ENCODE data around the gene SFXN4. TPM values are rescaled to one million over a fixed set of nuclear protein-coding genes. Genes with fewer than 3 reads are reported as not detected.
"Not testable (repeated sequence)": the region's sequence is repeated elsewhere in the genome, so short reads cannot be mapped to it uniquely, and the experiment has no call there.

Gene SFXN4
- total RNA-seq, 2 donors from 2014 or later, result 10.8 to 13.5 TPM

DNA sequence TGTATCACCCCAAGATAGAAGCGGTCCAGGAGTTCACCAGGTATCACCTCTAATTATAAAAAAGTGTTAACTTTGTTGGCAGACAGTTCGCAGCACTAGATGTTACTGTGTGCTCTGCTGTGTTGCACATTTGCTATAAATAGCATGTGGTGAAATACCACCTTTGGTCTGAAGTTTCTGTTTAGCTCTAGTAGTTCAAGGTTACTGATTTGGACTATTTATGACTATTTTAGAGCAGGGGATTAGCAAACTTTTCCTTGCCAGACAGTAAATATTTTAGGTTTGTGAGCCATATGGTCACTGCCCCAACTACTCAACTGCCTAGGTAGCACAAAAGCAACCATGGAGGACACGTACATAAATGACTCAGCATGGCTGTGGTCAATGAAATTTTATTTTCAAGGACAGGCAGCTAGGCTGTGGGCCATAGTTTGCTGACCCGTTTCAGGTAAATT is 45.1 kb downstream of the SFXN4 start:
- intact Hi-C loops (cut with DNase I), result no loop called here
- no peak for DNase-seq (ENCODE audit: low spot score)

- no peak for DNase-seq (ENCODE audit: low spot score)
- intact Hi-C loops (cut with DNase I), result no loop called here
Measured at GRCh38 chr10:119119400-119119799, 46.1 kb downstream of the SFXN4 start.

DNA sequence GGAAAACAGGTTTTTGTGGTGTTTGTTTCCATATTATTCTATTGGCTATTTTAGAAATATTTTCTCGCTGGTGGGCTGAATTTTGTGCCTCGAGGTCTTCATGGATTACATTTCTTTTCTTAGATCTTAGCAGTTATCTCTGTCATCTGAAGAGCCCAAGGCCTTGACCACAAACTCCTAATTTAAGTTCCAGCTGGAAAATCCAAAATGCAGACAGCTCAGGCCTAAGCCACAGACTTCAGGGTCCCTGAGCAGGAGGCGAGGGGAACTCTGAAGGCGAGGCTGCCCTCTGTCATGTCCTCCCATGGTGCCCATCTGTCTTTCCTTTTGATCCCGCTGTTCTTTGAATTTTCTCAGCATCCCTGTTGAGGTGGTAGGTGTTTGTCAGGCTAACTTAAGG is 47.3 kb downstream of the SFXN4 start:
- intact Hi-C loops (cut with DNase I), result no loop called here
- DNase-seq (ENCODE audit: low spot score), result no peak

GRCh38 chr10:119116326-119116951 is 49.1 kb downstream of the SFXN4 start:
- intact Hi-C loops (cut with DNase I), result no loop called here
- no peak for DNase-seq (ENCODE audit: low spot score)

- no peak for DNase-seq (ENCODE audit: low spot score)
Measured at GRCh38 chr10:119115926-119116325, 49.6 kb downstream of the SFXN4 start.

GRCh38 chr10:119113751-119114732 is 51.5 kb downstream of the SFXN4 start:
- intact Hi-C loops (cut with DNase I), result no loop called here
- DNase-seq (ENCODE audit: low spot score), result no peak

More at GRCh38 chr10:119115926-119116325, 49.6 kb downstream of the SFXN4 start:
- intact Hi-C loops (cut with DNase I), result no loop called here

GRCh38 chr10:119112056-119112455 is 53.5 kb downstream of the SFXN4 start:
- DNase-seq (ENCODE audit: low spot score), result no peak
- intact Hi-C loops (cut with DNase I), result no loop called here

GRCh38 chr10:119107771-119108170 is 57.7 kb downstream of the SFXN4 start:
- intact Hi-C loops (cut with DNase I); DNase-seq (ENCODE audit: low spot score): not testable (repeated sequence)

- DNase-seq (ENCODE audit: low spot score); intact Hi-C loops (cut with DNase I): not testable (repeated sequence)
Measured at GRCh38 chr10:119107106-119107505, 58.4 kb downstream of the SFXN4 start.

DNA sequence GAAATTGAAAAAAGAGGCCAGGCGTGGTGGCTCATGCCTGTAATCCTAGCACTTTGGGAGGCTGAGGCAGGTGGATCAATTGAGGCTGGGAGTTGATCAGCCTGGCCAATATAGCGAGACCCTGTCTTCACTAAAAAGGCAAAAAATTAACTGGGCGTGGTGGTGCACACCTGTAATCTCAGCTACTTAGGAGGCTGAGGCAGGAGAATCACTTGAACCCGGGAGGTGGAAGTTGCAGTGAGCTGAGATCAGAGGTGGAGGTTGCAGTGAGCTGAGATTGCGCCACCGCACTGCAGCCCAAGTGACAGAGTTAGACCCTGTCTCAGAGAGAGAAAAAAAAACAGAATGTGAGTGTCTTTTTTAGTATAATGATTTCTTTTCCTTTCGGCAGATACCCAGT is 59.6 kb downstream of the SFXN4 start:
- intact Hi-C loops (cut with DNase I), result not testable (repeated sequence)
- peak; percentile 48 for DNase-seq (ENCODE audit: low spot score)

GRCh38 chr10:119105155-119105554 is 60.4 kb downstream of the SFXN4 start:
- intact Hi-C loops (cut with DNase I), result no loop called here

GRCh38 chr10:119104654-119105015 is 60.9 kb downstream of the SFXN4 start:
- intact Hi-C loops (cut with DNase I), result no loop called here
- DNase-seq (ENCODE audit: low spot score), result peak; percentile 78

More at GRCh38 chr10:119105155-119105554, 60.4 kb downstream of the SFXN4 start:
- DNase-seq (ENCODE audit: low spot score), result no peak

DNA sequence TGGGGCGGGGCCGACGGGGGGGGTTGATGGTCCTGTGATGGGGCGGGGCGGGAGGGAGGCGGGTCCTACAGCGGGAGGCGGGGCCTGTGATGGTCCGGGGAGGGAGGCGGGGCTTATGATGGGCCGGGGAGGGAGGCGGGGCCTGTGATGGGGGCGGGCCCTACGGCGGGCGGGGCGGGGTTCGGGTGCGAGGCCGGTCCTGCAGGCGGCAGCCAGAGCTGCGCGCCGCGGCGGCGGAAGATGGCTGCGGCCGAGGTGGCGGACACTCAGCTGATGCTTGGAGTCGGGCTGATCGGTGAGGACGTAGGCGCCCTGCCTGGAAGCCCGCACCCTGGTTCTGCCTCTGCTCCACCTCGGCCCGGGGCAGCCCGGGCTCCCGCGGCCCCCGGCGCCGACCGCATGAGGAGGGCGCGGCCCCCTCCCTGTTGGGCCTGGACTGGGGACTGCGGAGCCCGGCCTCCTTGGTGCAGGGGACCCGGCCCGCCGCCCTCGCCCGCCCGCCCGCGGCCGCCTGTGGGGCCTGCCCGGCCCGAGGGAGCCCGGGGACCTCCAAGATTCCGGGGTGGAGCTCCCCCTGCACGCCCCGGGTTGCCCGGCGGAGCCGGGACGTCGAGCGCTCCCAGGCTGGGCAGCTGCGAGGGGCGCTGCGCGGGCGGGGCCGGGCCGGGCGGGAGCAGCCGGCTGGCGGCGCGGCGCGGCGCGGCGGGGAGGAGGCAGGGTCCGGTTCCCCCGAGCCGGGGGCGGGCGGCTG is 61.4 kb downstream of the SFXN4 start, which contains the start of gene DENND10:
Gene DENND10, plus strand, starts transcription at position 211 of the 751 bp plus-strand sequence. Its CDS starts 30 bp downstream, at position 241.
- peak; percentile 93 for DNase-seq (ENCODE audit: low spot score)
- intact Hi-C loops (cut with DNase I), result no loop called here

GRCh38 chr10:119103241-119103902 is 62.1 kb downstream of the SFXN4 start:
- DNase-seq (ENCODE audit: low spot score), result peak; percentile 54
- intact Hi-C loops (cut with DNase I), result no loop called here

DNA sequence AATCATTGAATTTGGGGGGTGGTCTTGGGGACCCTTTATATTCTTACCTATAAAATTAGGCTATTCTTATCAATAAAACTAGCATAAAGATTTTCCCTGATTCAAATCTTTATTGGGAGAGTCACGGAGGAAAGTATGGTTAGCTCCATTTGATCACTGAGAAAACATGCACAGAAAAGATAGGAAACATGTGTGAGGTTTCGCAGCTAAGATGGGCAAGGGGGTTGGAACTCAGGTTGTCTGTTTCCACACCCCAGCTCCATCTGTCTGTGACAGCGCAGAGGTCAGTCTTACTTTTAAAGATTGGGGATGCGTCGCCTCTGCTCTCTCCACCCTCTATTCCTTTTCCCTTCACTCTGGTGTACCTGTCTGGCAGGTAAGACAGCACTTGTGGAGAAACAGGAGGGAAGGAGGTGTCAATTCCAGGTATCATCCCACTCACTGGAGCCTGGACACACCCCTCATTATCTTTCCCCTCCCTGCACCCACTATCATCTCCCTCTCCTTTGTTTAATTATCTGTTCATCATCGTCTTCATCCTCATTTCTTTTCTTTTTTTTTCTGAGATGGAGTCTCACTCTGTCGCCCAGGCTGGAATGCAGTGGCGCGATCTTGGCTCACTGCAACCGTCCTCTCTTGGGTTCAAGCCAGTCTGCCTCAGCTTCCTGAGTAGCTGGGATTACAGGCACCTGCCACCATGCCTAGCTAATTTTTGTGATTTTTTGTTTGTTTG is 64.0 kb downstream of the SFXN4 start:
- no peak for DNase-seq (ENCODE audit: low spot score)
- intact Hi-C loops (cut with DNase I), result no loop called here

DNA sequence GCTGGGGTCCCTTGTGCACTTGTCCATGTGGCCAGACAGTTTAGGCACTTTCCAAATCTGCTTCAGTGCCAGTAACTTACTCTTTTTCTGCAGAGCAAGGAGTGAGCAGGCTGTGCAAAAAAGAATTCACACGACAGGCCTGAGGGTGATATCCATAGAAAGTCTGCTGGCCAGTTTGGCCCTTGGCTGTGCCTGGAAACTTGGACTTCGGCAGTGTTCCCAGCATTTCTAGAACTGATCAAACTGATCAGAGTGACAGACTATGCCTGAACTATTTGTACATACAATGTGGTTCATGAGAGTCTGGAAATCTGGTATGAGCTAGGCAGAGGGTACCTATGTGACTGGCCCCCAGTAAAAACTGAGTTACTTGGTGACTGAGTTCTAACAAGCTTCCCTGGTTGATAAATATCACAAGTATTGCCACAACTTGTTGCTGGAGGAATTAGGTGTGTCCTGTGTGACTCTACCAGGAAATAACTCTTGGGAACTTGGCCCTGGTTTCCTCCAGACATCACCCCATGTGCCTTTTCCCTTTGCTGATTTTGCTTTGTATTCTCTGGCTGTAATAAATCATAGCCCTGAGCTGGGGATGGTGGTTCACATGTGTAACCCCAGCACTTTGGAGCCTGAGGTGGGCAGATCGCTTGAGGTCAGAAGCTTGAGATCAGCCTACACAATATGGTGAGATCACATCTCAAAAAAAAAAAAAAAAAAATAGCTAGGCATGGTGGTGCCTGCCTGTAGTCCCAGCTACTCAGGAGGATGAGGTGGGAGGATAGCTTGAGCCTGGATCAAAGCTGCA is 64.9 kb downstream of the SFXN4 start:
- no peak for DNase-seq (ENCODE audit: low spot score)
- intact Hi-C loops (cut with DNase I), result no loop called here

DNA sequence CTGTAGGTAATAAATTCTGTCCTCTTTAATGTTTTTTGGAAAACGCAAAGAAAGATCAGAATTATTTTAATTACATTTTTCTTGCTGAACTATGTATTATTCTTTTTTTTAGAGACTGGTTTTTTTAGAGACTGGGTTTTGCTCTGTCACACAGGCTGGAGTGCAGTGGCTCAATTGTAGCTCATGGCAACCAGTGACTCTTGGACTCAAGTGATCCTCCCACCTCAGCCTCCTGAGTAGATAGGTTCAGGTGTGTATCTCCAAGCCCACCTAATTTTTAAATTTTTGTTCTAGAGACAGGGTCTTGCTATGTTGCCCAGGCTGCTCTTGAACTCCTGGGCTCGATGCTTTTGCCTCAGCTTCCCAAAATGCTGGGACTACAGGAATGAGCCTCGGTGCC is 66.9 kb downstream of the SFXN4 start:
- no peak for DNase-seq (ENCODE audit: low spot score)

More for the DNA sequence above, 66.9 kb downstream of the SFXN4 start:
- intact Hi-C loops (cut with DNase I), result no loop called here
